K562 (cell line): Measurements from ENCODE around the gene CAPZB. TPM values are rescaled to one million over a fixed set of nuclear protein-coding genes. Genes with fewer than 3 reads are reported as not detected.

Experiments used
- ASH1L ChIP-seq: fragments of 450-650 bp; IDR thresholded peaks from 2 replicates; pipeline ENCODE4 v1.6.1; 2018; ENCODE audit warnings: borderline replicate concordance, mild to moderate bottlenecking, low read depth; ENCODE audit not compliant: partially characterized antibody
- CBX5 ChIP-seq: IDR thresholded peaks from 2 replicates; pipeline ENCODE4 v1.6.1; 2014; ENCODE audit warnings: low read depth, borderline replicate concordance
- DIDO1 ChIP-seq: fragments of 450-650 bp; IDR thresholded peaks from 2 replicates; pipeline ENCODE4 v1.6.1; 2016; ENCODE audit warnings: low read depth, missing biosample characterization, missing genetic modification characterization
- HMGN3 ChIP-seq: IDR thresholded peaks from 2 replicates; pipeline ENCODE4 v1.6.1; 2011; ENCODE audit warnings: borderline replicate concordance, low read depth, mild to moderate bottlenecking, mixed read lengths, low read length; ENCODE audit not compliant: insufficient read length; ENCODE audit errors: extremely low read depth
- PHB ChIP-seq: fragments of 250-450 bp; sonication (Bioruptor Pico); IDR thresholded peaks from 2 replicates; pipeline ENCODE4 v1.5.0; 2021
- PHF8 ChIP-seq: fragments of 200-600 bp; sonication (generic); IDR thresholded peaks from 2 replicates; pipeline ENCODE4 v1.6.1; 2012; ENCODE audit warnings: mixed run types, mild to moderate bottlenecking, inconsistent platforms, low read length, moderate library complexity, borderline replicate concordance
- PPARD ChIP-seq: fragments of 250-450 bp; sonication (Bioruptor Pico); IDR thresholded peaks from 2 replicates; pipeline ENCODE4 v1.8.0; 2022; ENCODE audit warnings: inconsistent platforms, mild to moderate bottlenecking, moderate library complexity
- SIRT6 ChIP-seq: IDR thresholded peaks from one replicate; pipeline ENCODE4 v1.6.1; 2012; ENCODE audit warnings: low read depth, mild to moderate bottlenecking, control low read depth, inconsistent platforms, low read length, moderate library complexity
- SIX5 ChIP-seq, 2 experiments: IDR thresholded peaks; 2 replicates each; pipeline ENCODE4 v1.6.1; 2011; ENCODE audit warnings: low read length in 2 of 2, borderline replicate concordance in 1 of 2, low read depth in 1 of 2, mild to moderate bottlenecking in 1 of 2, moderate library complexity in 1 of 2; ENCODE audit not compliant: insufficient read depth in 1 of 2
- SUPT5H ChIP-seq: fragments of 450-650 bp; IDR thresholded peaks from 2 replicates; pipeline ENCODE4 v1.6.1; 2016
- TAF1 ChIP-seq: IDR thresholded peaks from 2 replicates; pipeline ENCODE4 v1.6.1; 2011; ENCODE audit warnings: mild to moderate bottlenecking, low read length, moderate library complexity; ENCODE audit not compliant: insufficient read depth, control insufficient read depth, severe bottlenecking; ENCODE audit errors: extremely low read depth
- TBL1XR1 ChIP-seq, 2 experiments: IDR thresholded peaks; 2 replicates each; pipeline ENCODE4 v1.6.1; 2012; ENCODE audit warnings: improper control_type of control experiment in 2 of 2, low read length in 2 of 2, mild to moderate bottlenecking in 1 of 2
- ZBTB7A ChIP-seq: IDR thresholded peaks from 2 replicates; pipeline ENCODE4 v1.6.1; 2011; ENCODE audit warnings: low read depth, mild to moderate bottlenecking, low read length, moderate library complexity, borderline replicate concordance; ENCODE audit not compliant: control insufficient read depth
- ZEB2 ChIP-seq: fragments of 450-650 bp; IDR thresholded peaks from 2 replicates; pipeline ENCODE4 v1.6.1; 2016
- ZFPM2 ChIP-seq: fragments of 250-450 bp; sonication (Bioruptor Pico); IDR thresholded peaks from 2 replicates; pipeline ENCODE4 v1.5.1; 2022; ENCODE audit warnings: mild to moderate bottlenecking
- ZKSCAN1 ChIP-seq: fragments of 150-350 bp; IDR thresholded peaks from 2 replicates; pipeline ENCODE4 v1.6.1; 2016; ENCODE audit warnings: low read depth, low read length
- polyA plus RNA-seq, 8 experiments: library from polyadenylated mRNA; depleted of rRNA in 4 of 8; stranded (reverse) in 5 of 8; unstranded in 3 of 8; fragments of >200 nt; fragmentation: Nextera tagmentation in 2 of 8; fragmentation: Illumina TruSeq in 1 of 8; extraction: Ambion mirVana in 2 of 8; extraction: Trizol in 1 of 8; gene quantifications; 2 replicates each; pipeline versions ENCODE4 v1.2.1 to v1.2.3, GENCODE V29; 2011 to 2014; ENCODE audit warnings: inconsistent platforms in 1 of 8, missing spikeins in 1 of 8
- total RNA-seq, 7 experiments: library from RNA; depleted of rRNA in 6 of 7; stranded (reverse); fragments of >200 nt in 6 of 7; fragmentation: Illumina TruSeq in 2 of 7; extraction: Trizol in 2 of 7; gene quantifications; 2 replicates each; pipeline versions ENCODE4 v1.2.1 to v1.2.3, GENCODE V29; 2011 to 2021; ENCODE audit warnings: low replicate concordance in 1 of 7
- TF ChIP-seq, protein P1 (sequence below): fragments of 450-650 bp; IDR thresholded peaks from 2 replicates; pipeline ENCODE4 v1.6.1; 2014; ENCODE audit warnings: low read depth, mild to moderate bottlenecking, moderate library complexity, borderline replicate concordance
- TF ChIP-seq, protein P2 (sequence below): IDR thresholded peaks from 3 replicates; pipeline ENCODE4 v1.6.1; 2011; ENCODE audit warnings: borderline replicate concordance, mild to moderate bottlenecking; ENCODE audit not compliant: insufficient read length, insufficient read depth
- TF ChIP-seq, protein P3 (sequence below): fragments of 250-450 bp; sonication (Bioruptor Pico); IDR thresholded peaks from 2 replicates; pipeline ENCODE4 v1.8.0; 2021; ENCODE audit warnings: moderate library complexity, mild to moderate bottlenecking, inconsistent platforms
- TF ChIP-seq, protein P4 (sequence below): fragments of 450-650 bp; formaldehyde crosslinking; IDR thresholded peaks from 2 replicates; pipeline ENCODE4 v1.4.0; 2020; ENCODE audit warnings: mild to moderate bottlenecking, mixed read lengths

CAPZB gene
- total and polyA plus RNA-seq, 9 of the 15 experiments (the other 6 are each of a cell fraction or from before 2014, with no cell fraction given), result 57.6 to 297 (median 125) TPM

DNA sequence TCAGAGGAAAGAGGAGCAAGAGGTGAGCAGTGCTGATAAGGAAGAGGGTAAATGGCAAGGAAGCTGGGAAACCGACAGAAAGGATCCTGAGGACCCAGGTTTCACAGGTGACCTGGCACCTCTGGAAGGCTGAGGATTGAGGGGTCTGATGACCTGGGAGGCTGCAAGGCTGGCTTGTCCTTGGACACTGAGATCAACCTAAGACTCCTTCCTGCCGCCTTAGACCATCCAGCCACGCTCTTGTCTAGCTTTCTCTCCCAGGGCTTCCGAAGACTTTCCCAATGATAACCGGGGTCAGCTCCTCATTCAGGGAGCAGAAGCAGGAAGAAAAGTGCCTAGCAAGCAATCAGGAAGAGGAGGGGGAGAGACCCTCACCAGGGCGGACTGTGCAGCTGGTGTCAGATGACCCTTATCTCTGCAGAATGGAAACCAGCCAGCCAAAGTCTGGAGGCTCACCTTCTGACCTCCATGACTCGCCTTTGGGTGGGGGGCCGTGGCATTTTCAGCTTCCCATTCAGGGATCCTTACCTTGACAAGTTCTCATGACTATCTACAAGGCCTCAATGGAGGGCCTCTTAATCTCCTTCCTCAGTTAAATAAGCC, 77.7 kb downstream of the CAPZB start (continued):
- TF ChIP-seq, protein P1, sequence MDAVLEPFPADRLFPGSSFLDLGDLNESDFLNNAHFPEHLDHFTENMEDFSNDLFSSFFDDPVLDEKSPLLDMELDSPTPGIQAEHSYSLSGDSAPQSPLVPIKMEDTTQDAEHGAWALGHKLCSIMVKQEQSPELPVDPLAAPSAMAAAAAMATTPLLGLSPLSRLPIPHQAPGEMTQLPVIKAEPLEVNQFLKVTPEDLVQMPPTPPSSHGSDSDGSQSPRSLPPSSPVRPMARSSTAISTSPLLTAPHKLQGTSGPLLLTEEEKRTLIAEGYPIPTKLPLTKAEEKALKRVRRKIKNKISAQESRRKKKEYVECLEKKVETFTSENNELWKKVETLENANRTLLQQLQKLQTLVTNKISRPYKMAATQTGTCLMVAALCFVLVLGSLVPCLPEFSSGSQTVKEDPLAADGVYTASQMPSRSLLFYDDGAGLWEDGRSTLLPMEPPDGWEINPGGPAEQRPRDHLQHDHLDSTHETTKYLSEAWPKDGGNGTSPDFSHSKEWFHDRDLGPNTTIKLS, result 0 out of 2 replicates have a peak, but pooled peaks have one; percentile 29
- TF ChIP-seq ZEB2, result no peak; the same call in 1 of the 2 replicates
- 0 out of 4 replicates have a peak, but pooled peaks of 1 of the 2 experiments have one; percentile 28 for TF ChIP-seq TBL1XR1 (IDR thresholded peaks at IDR 0.05; ENCODE audit: low read length in 2 of 2)
- TF ChIP-seq CBX5, result no peak
- no peak for TF ChIP-seq ZFPM2 (CRISPR knock-in tag)
- no peak for TF ChIP-seq PPARD (CRISPR knock-in tag)
- no peak for TF ChIP-seq PHB (CRISPR knock-in tag)
- TF ChIP-seq ZBTB7A, result peak; percentile 99
- TF ChIP-seq, protein P2, sequence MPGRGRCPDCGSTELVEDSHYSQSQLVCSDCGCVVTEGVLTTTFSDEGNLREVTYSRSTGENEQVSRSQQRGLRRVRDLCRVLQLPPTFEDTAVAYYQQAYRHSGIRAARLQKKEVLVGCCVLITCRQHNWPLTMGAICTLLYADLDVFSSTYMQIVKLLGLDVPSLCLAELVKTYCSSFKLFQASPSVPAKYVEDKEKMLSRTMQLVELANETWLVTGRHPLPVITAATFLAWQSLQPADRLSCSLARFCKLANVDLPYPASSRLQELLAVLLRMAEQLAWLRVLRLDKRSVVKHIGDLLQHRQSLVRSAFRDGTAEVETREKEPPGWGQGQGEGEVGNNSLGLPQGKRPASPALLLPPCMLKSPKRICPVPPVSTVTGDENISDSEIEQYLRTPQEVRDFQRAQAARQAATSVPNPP, result no peak
- TF ChIP-seq, protein P3, sequence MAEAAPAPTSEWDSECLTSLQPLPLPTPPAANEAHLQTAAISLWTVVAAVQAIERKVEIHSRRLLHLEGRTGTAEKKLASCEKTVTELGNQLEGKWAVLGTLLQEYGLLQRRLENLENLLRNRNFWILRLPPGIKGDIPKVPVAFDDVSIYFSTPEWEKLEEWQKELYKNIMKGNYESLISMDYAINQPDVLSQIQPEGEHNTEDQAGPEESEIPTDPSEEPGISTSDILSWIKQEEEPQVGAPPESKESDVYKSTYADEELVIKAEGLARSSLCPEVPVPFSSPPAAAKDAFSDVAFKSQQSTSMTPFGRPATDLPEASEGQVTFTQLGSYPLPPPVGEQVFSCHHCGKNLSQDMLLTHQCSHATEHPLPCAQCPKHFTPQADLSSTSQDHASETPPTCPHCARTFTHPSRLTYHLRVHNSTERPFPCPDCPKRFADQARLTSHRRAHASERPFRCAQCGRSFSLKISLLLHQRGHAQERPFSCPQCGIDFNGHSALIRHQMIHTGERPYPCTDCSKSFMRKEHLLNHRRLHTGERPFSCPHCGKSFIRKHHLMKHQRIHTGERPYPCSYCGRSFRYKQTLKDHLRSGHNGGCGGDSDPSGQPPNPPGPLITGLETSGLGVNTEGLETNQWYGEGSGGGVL (CRISPR knock-in tag), result no peak
- no peak for TF ChIP-seq ZKSCAN1
- no peak for TF ChIP-seq SIX5 (IDR thresholded peaks at IDR 0.05; ENCODE audit: borderline replicate concordance in 1 of 2, insufficient read depth in 1 of 2, low read depth in 1 of 2, low read length in 2 of 2)
- no peak for TF ChIP-seq DIDO1 (tag)
- TF ChIP-seq TAF1, result no peak
- TF ChIP-seq HMGN3, result no peak
- no peak for TF ChIP-seq SIRT6
- TF ChIP-seq, protein P4, sequence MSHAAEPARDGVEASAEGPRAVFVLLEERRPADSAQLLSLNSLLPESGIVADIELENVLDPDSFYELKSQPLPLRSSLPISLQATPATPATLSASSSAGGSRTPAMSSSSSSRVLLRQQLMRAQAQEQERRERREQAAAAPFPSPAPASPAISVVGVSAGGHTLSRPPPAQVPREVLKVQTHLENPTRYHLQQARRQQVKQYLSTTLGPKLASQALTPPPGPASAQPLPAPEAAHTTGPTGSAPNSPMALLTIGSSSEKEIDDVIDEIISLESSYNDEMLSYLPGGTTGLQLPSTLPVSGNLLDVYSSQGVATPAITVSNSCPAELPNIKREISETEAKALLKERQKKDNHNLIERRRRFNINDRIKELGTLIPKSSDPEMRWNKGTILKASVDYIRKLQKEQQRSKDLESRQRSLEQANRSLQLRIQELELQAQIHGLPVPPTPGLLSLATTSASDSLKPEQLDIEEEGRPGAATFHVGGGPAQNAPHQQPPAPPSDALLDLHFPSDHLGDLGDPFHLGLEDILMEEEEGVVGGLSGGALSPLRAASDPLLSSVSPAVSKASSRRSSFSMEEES (CRISPR knock-in tag), result no peak
- no peak for TF ChIP-seq SUPT5H
- no peak for TF ChIP-seq ASH1L
- TF ChIP-seq PHF8, result no peak
